Measurements from ENCODE around the gene CGREF1. TPM values are rescaled to one million over a fixed set of nuclear protein-coding genes. Genes with fewer than 3 reads are reported as not detected.

Gene CGREF1
- total and polyA plus RNA-seq, 2 experiments from 2014 or later, result 0.48 to 0.55 TPM

GRCh38 chr2:27159271-27159670 is 40.3 kb upstream of the CGREF1 start:
- Histone ChIP-seq H3K9me3 (ENCODE audit: low read depth) (no peaks in the 10 kb centered on the region), H3K36me3 (no peaks in the 10 kb centered on the region), H3K4me3 (no peak overlapping the region), H3K27me3 (no peaks in the 10 kb centered on the region), H3K27ac (no peak overlapping the region), H3K4me1 (ENCODE audit: low read depth) (peaks cover 9% of the 10 kb centered on the region)
- DNase-seq (ENCODE audit: low read depth in 1 of 2, low spot score in 1 of 2), result no peak
- no peak for TF ChIP-seq CTCF (IDR thresholded peaks at IDR 0.05; ENCODE audit: low read depth, low read length)

GRCh38 chr2:27158468-27158867 is 39.5 kb upstream of the CGREF1 start:
- no peaks in the 10 kb centered on the region for H3K9me3 ChIP-seq (ENCODE audit: low read depth)
- no peak for TF ChIP-seq CTCF (IDR thresholded peaks at IDR 0.05; ENCODE audit: low read depth, low read length)

GRCh38 chr2:27155069-27155520 is 36.2 kb upstream of the CGREF1 start:
- Histone ChIP-seq H3K9me3 (ENCODE audit: low read depth) (no peaks in the 10 kb centered on the region), H3K36me3 (no peaks in the 10 kb centered on the region), H3K4me1 (ENCODE audit: low read depth) (peaks cover 9% of the 10 kb centered on the region), H3K27me3 (no peaks in the 10 kb centered on the region), H3K27ac (no peak overlapping the region), H3K4me3 (no peak overlapping the region)
- TF ChIP-seq CTCF (IDR thresholded peaks at IDR 0.05; ENCODE audit: low read depth, low read length), result no peak
- DNase-seq (ENCODE audit: low read depth in 1 of 2, low spot score in 1 of 2), result no peak

More at GRCh38 chr2:27158468-27158867, 39.5 kb upstream of the CGREF1 start:
- H3K4me3 ChIP-seq, result no peak overlapping the region
- DNase-seq (ENCODE audit: low read depth in 1 of 2, low spot score in 1 of 2), result no peak
- H3K36me3 ChIP-seq, result no peaks in the 10 kb centered on the region
- H3K27me3 ChIP-seq, result no peaks in the 10 kb centered on the region
- no peak overlapping the region for H3K27ac ChIP-seq
- peaks cover 9% of the 10 kb centered on the region for H3K4me1 ChIP-seq (ENCODE audit: low read depth)

GRCh38 chr2:27154488-27154887 is 35.6 kb upstream of the CGREF1 start:
- Histone ChIP-seq H3K27ac (no peak overlapping the region), H3K9me3 (ENCODE audit: low read depth) (no peaks in the 10 kb centered on the region), H3K36me3 (no peaks in the 10 kb centered on the region), H3K4me1 (ENCODE audit: low read depth) (peaks cover 9% of the 10 kb centered on the region), H3K4me3 (no peak overlapping the region), H3K27me3 (no peaks in the 10 kb centered on the region)
- no peak for DNase-seq (ENCODE audit: low read depth in 1 of 2, low spot score in 1 of 2)
- no peak for TF ChIP-seq CTCF (IDR thresholded peaks at IDR 0.05; ENCODE audit: low read depth, low read length)

- Histone ChIP-seq H3K36me3 (no peaks in the 10 kb centered on the region), H3K9me3 (ENCODE audit: low read depth) (no peaks in the 10 kb centered on the region), H3K27me3 (no peaks in the 10 kb centered on the region), H3K27ac (no peak overlapping the region), H3K4me1 (ENCODE audit: low read depth) (peaks cover 9% of the 10 kb centered on the region), H3K4me3 (no peak overlapping the region)
- no peak for DNase-seq (ENCODE audit: low read depth in 1 of 2, low spot score in 1 of 2)
- TF ChIP-seq CTCF (IDR thresholded peaks at IDR 0.05; ENCODE audit: low read depth, low read length), result no peak
These were observed 34.0 kb upstream of the CGREF1 start for GRCh38 chr2:27152796-27153464.
